Astrocyte of the cerebellum (primary cell): ENCODE measurements around the gene QRFP.
A peak's percentile ranks its signal among the peaks of the same experiment; 100 is the strongest.

Experiments
- DNase-seq: peaks from one replicate; pipeline ENCODE4 v3.0.0-alpha.2; 2011; ENCODE audit warnings: low read depth
- H3K4me3 ChIP-seq: 2 replicates; pipeline ENCODE4 v1.5.1; 2011; ENCODE audit warnings: mild to moderate bottlenecking, low read depth, low read length, moderate library complexity
- CTCF ChIP-seq: IDR thresholded peaks from 2 replicates; pipeline ENCODE4 v1.5.1; 2012; ENCODE audit warnings: low read length, low read depth, moderate library complexity, mild to moderate bottlenecking; ENCODE audit errors: missing control alignments
- in situ Hi-C: cut with HindIII; loops from 2 replicates; pipeline ENCODE4 v1.10.0; 2017; ENCODE audit warnings: low sequenced_read_pairs

The QRFP gene

DNA sequence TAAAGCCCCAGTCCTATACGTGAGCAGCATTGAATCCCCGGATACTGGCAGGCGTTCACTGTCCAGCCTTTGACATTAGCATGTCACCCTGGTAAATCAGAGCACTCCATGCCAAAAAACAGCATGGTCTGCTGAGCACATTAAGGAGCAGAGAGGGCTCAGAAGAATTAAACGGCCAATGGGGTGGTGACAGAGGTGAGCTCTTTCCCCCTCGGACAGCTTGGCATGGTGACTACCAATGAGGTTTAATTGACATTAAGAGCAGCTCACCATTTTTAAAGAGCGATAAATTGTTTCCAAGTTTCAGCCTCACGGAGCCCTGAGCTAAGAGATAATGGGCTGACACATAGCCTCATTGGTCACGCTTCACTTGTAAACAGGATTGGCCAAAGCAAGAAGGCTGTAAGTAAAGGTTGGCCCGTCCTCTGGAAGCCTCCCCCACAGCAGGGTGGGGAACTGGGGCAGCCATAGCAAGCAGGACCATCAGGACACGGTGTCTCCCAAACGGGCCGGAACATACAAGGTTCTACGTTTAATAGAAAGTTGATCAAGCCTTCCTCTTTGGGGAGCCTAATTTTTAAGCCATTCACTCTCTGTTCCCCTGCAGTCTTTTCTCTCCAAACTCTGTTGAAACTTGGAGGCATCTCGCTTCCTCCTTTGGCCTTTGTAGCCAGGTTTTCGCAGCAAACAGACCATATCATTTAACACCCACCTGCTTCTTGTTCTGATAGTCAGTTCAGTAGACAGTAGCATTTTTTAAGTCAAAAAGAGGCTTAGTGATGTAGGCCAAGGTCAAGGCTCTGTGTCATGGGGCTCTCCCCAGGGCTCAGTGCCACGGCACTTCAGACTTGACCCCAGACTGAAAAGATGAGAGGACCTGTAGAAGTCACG lies 25.9 kb downstream of the QRFP start:
- in situ Hi-C loops: no loop called here
- TF ChIP-seq CTCF: no peak
- DNase-seq: no peak
- no peak overlapping the region for H3K4me3 ChIP-seq

- in situ Hi-C loops: no loop called here
- DNase-seq: no peak
- no peak overlapping the region for H3K4me3 ChIP-seq
- no peak for TF ChIP-seq CTCF
Measured at GRCh38 chr9:130869250-130869649, 27.4 kb downstream of the QRFP start.

GRCh38 chr9:130868230-130868629 lies 28.4 kb downstream of the QRFP start:
- H3K4me3 ChIP-seq: no peak overlapping the region
- no peak for TF ChIP-seq CTCF
- in situ Hi-C loops: no loop called here

GRCh38 chr9:130867556-130867955 lies 29.1 kb downstream of the QRFP start:
- H3K4me3 ChIP-seq: no peak overlapping the region
- no peak for TF ChIP-seq CTCF
- no peak for DNase-seq
- in situ Hi-C loops: no loop called here

More at GRCh38 chr9:130868230-130868629, 28.4 kb downstream of the QRFP start:
- peak; percentile 39 for DNase-seq

DNA sequence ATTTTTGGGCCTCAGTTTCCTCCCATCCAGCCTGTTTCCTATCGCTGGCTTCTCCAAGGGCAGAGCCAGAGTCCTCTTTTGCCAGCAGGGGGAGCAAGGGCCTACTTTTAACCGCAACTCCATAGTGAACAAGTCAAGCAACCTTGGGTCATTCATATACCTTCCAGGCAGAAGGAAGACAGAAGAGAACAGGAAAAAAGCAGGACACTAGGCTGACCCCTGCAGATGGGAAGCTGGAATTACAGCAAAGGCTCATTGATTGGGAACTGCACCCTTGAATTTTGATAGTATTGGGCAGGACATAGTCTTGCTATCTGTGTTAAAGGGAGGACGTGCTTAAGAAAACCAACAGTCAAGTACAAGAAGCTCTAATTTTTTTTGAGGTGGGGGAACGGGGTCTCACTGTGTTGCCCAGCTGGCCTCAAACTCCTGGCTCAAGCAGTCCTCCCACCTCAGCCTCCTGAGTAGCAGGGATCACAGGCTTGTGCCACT lies 30.1 kb downstream of the QRFP start:
- peak; percentile 80 for DNase-seq

GRCh38 chr9:130865921-130866320 lies 30.7 kb downstream of the QRFP start:
- TF ChIP-seq CTCF: no peak
- in situ Hi-C loops: no loop called here
- H3K4me3 ChIP-seq: no peak overlapping the region
- no peak for DNase-seq

More for the DNA sequence above, 30.1 kb downstream of the QRFP start:
- H3K4me3 ChIP-seq: no peak overlapping the region
- in situ Hi-C loops: no loop called here
- TF ChIP-seq CTCF: peak; percentile 96
